HCT116 (cell line): ENCODE results near the gene PLCB1. TPM values are rescaled to one million over a fixed set of nuclear protein-coding genes. Genes with fewer than 3 reads are reported as not detected.

ENCODE experiments used
- ATAC-seq: fragments of 200-7000 bp; cut with Tn5 transposase; 2 replicates; pipeline ENCODE4 v1.9.1; 2020; ENCODE audit warnings: mild to moderate bottlenecking, moderate library complexity
- BruUV-seq: library from RNA; stranded (reverse); fragments of 400-500 nt; replicated peaks from 2 replicates; lab custom pipeline; 2021; lab: Mats Ljungman, UMichigan
- CTCF ChIA-PET: fragments of 300-600 bp; sonication (Branson Sonifier 250); formaldehyde crosslinking; loops from one replicate; lab custom pipeline; 2021; ENCODE audit warnings: antibody characterized with exemption; lab: Charles Lee
- POLR2A ChIA-PET: fragments of 300-600, 350-600 bp; sonication (Branson Sonifier 250); formaldehyde crosslinking; loops from one replicate; lab custom pipeline; 2021; ENCODE audit warnings: antibody characterized with exemption; lab: Charles Lee
- RAD21 ChIA-PET, 2 experiments: fragments of 300-600 bp; sonication (Branson Sonifier 250); formaldehyde crosslinking; loops; one replicate each; lab custom pipeline; 2023; ENCODE audit warnings: low total read pairs in 2 of 2; ENCODE audit not compliant: uncharacterized antibody in 2 of 2, unreplicated experiment in 2 of 2, low non-redundant PET in 1 of 2; lab: Charles Lee
- DNase-seq: peaks from one replicate; pipeline ENCODE4 v3.0.0-alpha.2; 2010; ENCODE audit warnings: low read depth, low spot score
- H2AFZ ChIP-seq: fragments of 200-600 bp; shearing (Covaris generic), sonication (generic); 2 replicates; pipeline ENCODE4 v1.6.1; 2017; ENCODE audit warnings: low read depth, mixed run types, mixed read lengths, antibody characterized with exemption, low read length; ENCODE audit not compliant: poor library complexity, severe bottlenecking
- H3K27ac ChIP-seq: 2 replicates; pipeline ENCODE4 v1.5.1; 2012; ENCODE audit warnings: low read depth, low read length
- H3K27me3 ChIP-seq: fragments of 200-600 bp; sonication (generic); 2 replicates; pipeline ENCODE4 v1.6.1; 2016; ENCODE audit warnings: mixed run types, low read length, mixed read lengths; ENCODE audit not compliant: insufficient read depth
- H3K36me3 ChIP-seq, 2 experiments: fragments of 200-500 bp in 1 of 2; fragments of 200-600 bp in 1 of 2; sonication (Bioruptor generic) in 1 of 2; sonication (generic) in 1 of 2; 2 replicates each; pipeline versions ENCODE4 v1.5.1 to v1.6.1; 2014 to 2016; ENCODE audit warnings: low read length in 2 of 2, inconsistent platforms in 1 of 2, mixed read lengths in 1 of 2, mixed run types in 1 of 2; ENCODE audit not compliant: insufficient read depth in 2 of 2, control insufficient read depth in 1 of 2
- H3K4me1 ChIP-seq, 2 experiments: fragments of 200-600 bp in 1 of 2; sonication (generic) in 1 of 2; 2 replicates each; pipeline versions ENCODE4 v1.5.1 to v1.6.1; 2012 to 2017; ENCODE audit warnings: low read length in 2 of 2, inconsistent platforms in 1 of 2, mild to moderate bottlenecking in 1 of 2, mixed read lengths in 1 of 2, mixed run types in 1 of 2, moderate library complexity in 1 of 2; ENCODE audit not compliant: insufficient read depth in 2 of 2, control insufficient read depth in 1 of 2
- H3K4me2 ChIP-seq: fragments of 200-600 bp; sonication (generic); 2 replicates; pipeline ENCODE4 v1.6.1; 2017; ENCODE audit warnings: mixed run types, low read length, mixed read lengths
- H3K4me3 ChIP-seq, 2 experiments: fragments of 200-600 bp in 1 of 2; sonication (generic) in 1 of 2; replicated peaks in 1 of 2; 2 replicates each; pipeline ENCODE4 v1.5.1; 2011 to 2016; ENCODE audit warnings: low read length in 2 of 2, control low read depth in 1 of 2, low read depth in 1 of 2, mild to moderate bottlenecking in 1 of 2, mixed read lengths in 1 of 2, mixed run types in 1 of 2
- H3K79me2 ChIP-seq: fragments of 200-600 bp; sonication (generic); 2 replicates; pipeline ENCODE4 v1.6.1; 2017; ENCODE audit warnings: mild to moderate bottlenecking, mixed run types, low read length, moderate library complexity, mixed read lengths; ENCODE audit not compliant: insufficient read depth
- H3K9ac ChIP-seq: fragments of 200-600 bp; sonication (generic); 2 replicates; pipeline ENCODE4 v1.6.1; 2016; ENCODE audit warnings: low read length, mixed read lengths
- H3K9me2 ChIP-seq: fragments of 200-600 bp; sonication (generic), shearing (Covaris generic); 2 replicates; pipeline ENCODE4 v1.6.1; 2017; ENCODE audit warnings: mixed run types, mild to moderate bottlenecking, moderate library complexity; ENCODE audit not compliant: insufficient read depth
- H3K9me3 ChIP-seq, 2 experiments: fragments of 200-500 bp in 1 of 2; fragments of 200-600 bp in 1 of 2; sonication (Bioruptor generic) in 1 of 2; sonication (generic) in 1 of 2; 2 replicates each; pipeline ENCODE4 v1.6.1; 2014 to 2017; ENCODE audit warnings: low read length in 2 of 2, mixed read lengths in 2 of 2, inconsistent platforms in 1 of 2, low read depth in 1 of 2, mild to moderate bottlenecking in 1 of 2, mixed run types in 1 of 2, moderate library complexity in 1 of 2; ENCODE audit not compliant: control insufficient read depth in 1 of 2, insufficient read depth in 1 of 2
- H4K20me1 ChIP-seq: fragments of 200-600 bp; sonication (generic), shearing (Covaris generic); 2 replicates; pipeline ENCODE4 v1.6.1; 2017; ENCODE audit warnings: mixed run types, mild to moderate bottlenecking, moderate library complexity; ENCODE audit not compliant: insufficient read depth
- CEBPB ChIP-seq: IDR thresholded peaks from 2 replicates; pipeline ENCODE4 v1.6.1; 2012; ENCODE audit warnings: low read depth
- EGR1 ChIP-seq: IDR thresholded peaks from 2 replicates; pipeline ENCODE4 v1.6.1; 2012; ENCODE audit warnings: low read depth
- ELF1 ChIP-seq: IDR thresholded peaks from 2 replicates; pipeline ENCODE4 v1.6.1; 2012; ENCODE audit warnings: low read depth, borderline replicate concordance
- EZH2 ChIP-seq: fragments of 200-600 bp; sonication (generic); IDR thresholded peaks from 2 replicates; pipeline ENCODE4 v1.6.1; 2017; ENCODE audit warnings: antibody characterized with exemption, mixed run types
- EZH2phosphoT487 ChIP-seq: fragments of 200-600 bp; IDR thresholded peaks from 2 replicates; pipeline ENCODE4 v1.6.1; 2018; ENCODE audit warnings: antibody characterized with exemption, borderline replicate concordance
- JUND ChIP-seq: IDR thresholded peaks from 2 replicates; pipeline ENCODE4 v1.6.1; 2012
- POLR2A ChIP-seq: IDR thresholded peaks from 2 replicates; pipeline ENCODE4 v1.7.0; 2011; ENCODE audit warnings: borderline replicate concordance; ENCODE audit not compliant: insufficient read depth, insufficient read length; ENCODE audit errors: extremely low read depth
- RAD21 ChIP-seq: IDR thresholded peaks from 2 replicates; pipeline ENCODE4 v1.6.1; 2012; ENCODE audit warnings: low read depth, mild to moderate bottlenecking
- REST ChIP-seq: IDR thresholded peaks from 2 replicates; pipeline ENCODE4 v1.6.1; 2012; ENCODE audit warnings: low read depth
- SIN3A ChIP-seq: IDR thresholded peaks from 2 replicates; pipeline ENCODE4 v1.6.1; 2012; ENCODE audit warnings: low read depth
- SP1 ChIP-seq: IDR thresholded peaks from 2 replicates; pipeline ENCODE4 v1.6.1; 2012; ENCODE audit warnings: low read depth
- TCF7L2 ChIP-seq: IDR thresholded peaks from 2 replicates; pipeline ENCODE4 v1.7.0; 2011; ENCODE audit warnings: borderline replicate concordance, inconsistent platforms; ENCODE audit not compliant: insufficient read depth, insufficient read length; ENCODE audit errors: extremely low read depth
- YY1 ChIP-seq: IDR thresholded peaks from 2 replicates; pipeline ENCODE4 v1.6.1; 2011; ENCODE audit warnings: low read length, low read depth, moderate library complexity, mild to moderate bottlenecking; ENCODE audit not compliant: insufficient replicate concordance; ENCODE audit errors: extremely low read depth
- ZFX ChIP-seq: fragments of 450-650 bp; IDR thresholded peaks from 2 replicates; pipeline ENCODE4 v1.6.1; 2017
- ZNF274 ChIP-seq: fragments of 200-500 bp; sonication (Bioruptor generic); IDR thresholded peaks from 2 replicates; pipeline ENCODE4 v1.6.1; 2014; ENCODE audit warnings: mild to moderate bottlenecking, low read depth, low read length, inconsistent platforms
- intact Hi-C: fragments of 100-400 bp; cut with micrococcal nuclease; formaldehyde crosslinking; loops from 2 replicates; pipeline ENCODE4 v1.10.0; 2022
- total RNA-seq: library from RNA; stranded (reverse); gene quantifications from one replicate; pipeline ENCODE4 v1.2.1, GENCODE V29; 2021; ENCODE audit not compliant: unreplicated experiment
- TF ChIP-seq, protein P1 (sequence below), 3 experiments: fragments of 200-600 bp in 1 of 3; sonication (generic) in 1 of 3; IDR thresholded peaks in 2 of 3; conservative IDR thresholded peaks in 1 of 3; 2 replicates each; pipeline ENCODE4 v1.5.1; 2012 to 2017; ENCODE audit warnings: low read depth in 2 of 3, low read length in 2 of 3, antibody characterized with exemption in 1 of 3, borderline replicate concordance in 1 of 3, control low read depth in 1 of 3, mild to moderate bottlenecking in 1 of 3, mixed read lengths in 1 of 3, mixed run types in 1 of 3, moderate library complexity in 1 of 3; ENCODE audit not compliant: insufficient read depth in 1 of 3
- TF ChIP-seq, protein P2 (sequence below): IDR thresholded peaks from 2 replicates; pipeline ENCODE4 v1.6.1; 2011; ENCODE audit warnings: mild to moderate bottlenecking, low read length, moderate library complexity; ENCODE audit not compliant: insufficient replicate concordance; ENCODE audit errors: extremely low read depth
- TF ChIP-seq, protein P3 (sequence below): IDR thresholded peaks from 2 replicates; pipeline ENCODE4 v1.6.1; 2012

PLCB1 gene
- total RNA-seq, 1 experiment from 2014 or later = 15.8 TPM

DNA sequence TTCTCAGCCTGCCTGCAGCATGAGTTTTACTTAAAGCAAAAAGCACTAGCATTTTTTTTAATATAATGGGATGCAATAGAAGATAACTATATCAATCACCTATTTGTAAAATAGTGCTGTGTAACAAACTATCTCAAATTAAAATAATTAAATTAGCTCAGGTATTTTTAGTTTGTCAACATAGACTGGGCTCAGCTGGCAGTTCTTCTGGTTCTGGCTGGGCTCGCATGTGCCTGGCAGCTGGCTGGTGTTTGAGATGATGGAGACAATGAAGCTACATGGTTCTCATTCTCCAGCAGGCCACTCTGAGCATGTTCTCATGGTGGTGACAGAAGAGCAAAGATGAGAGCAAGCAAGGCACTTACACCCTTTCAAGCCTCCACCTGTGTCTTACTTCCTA lies 181.0 kb downstream of the PLCB1 start:
- Histone ChIP-seq H4K20me1 (no peaks in the 10 kb centered on the region; the same call in 1 of the 2 replicates), H3K4me3 (no peak overlapping the region), H3K36me3 (no peaks in the 10 kb centered on the region), H3K9me3 (no peaks in the 10 kb centered on the region), H3K9me2 (no peaks in the 10 kb centered on the region), H3K27me3 (no peaks in the 10 kb centered on the region), H2AFZ (no peak overlapping the region), H3K27ac (no peak overlapping the region), H3K4me2 (no peak overlapping the region), H3K79me2 (no peaks in the 10 kb centered on the region), H3K9ac (no peak overlapping the region), H3K4me1 (no peaks in the 10 kb centered on the region)
- ATAC-seq = no peak
- intact Hi-C loops = no loop called here
- no peak for DNase-seq
- ChIA-PET RAD21 (no interaction called here), CTCF (no interaction called here), POLR2A (no interaction called here)
- no TSS peak for BruUV-seq
- TF ChIP-seq ELF1 (no peak), ZFX (no peak), EZH2 (no peak), TCF7L2 (no peak), EZH2phosphoT487 (no peak), REST (no peak), SIN3A (no peak), JUND (no peak), EGR1 (no peak), YY1 (no peak), ZNF274 (no peak), CEBPB (no peak), RAD21 (no peak), POLR2A (no peak), SP1 (no peak)
- TF ChIP-seq, protein P1, sequence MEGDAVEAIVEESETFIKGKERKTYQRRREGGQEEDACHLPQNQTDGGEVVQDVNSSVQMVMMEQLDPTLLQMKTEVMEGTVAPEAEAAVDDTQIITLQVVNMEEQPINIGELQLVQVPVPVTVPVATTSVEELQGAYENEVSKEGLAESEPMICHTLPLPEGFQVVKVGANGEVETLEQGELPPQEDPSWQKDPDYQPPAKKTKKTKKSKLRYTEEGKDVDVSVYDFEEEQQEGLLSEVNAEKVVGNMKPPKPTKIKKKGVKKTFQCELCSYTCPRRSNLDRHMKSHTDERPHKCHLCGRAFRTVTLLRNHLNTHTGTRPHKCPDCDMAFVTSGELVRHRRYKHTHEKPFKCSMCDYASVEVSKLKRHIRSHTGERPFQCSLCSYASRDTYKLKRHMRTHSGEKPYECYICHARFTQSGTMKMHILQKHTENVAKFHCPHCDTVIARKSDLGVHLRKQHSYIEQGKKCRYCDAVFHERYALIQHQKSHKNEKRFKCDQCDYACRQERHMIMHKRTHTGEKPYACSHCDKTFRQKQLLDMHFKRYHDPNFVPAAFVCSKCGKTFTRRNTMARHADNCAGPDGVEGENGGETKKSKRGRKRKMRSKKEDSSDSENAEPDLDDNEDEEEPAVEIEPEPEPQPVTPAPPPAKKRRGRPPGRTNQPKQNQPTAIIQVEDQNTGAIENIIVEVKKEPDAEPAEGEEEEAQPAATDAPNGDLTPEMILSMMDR (IDR thresholded peaks at IDR 0.05 in 2 of 3, conservative IDR thresholded peaks at IDR 0.05 in 1 of 3; ENCODE audit: borderline replicate concordance in 1 of 3, insufficient read depth in 1 of 3, low read depth in 2 of 3, low read length in 2 of 3) = no peak
- TF ChIP-seq, protein P2, sequence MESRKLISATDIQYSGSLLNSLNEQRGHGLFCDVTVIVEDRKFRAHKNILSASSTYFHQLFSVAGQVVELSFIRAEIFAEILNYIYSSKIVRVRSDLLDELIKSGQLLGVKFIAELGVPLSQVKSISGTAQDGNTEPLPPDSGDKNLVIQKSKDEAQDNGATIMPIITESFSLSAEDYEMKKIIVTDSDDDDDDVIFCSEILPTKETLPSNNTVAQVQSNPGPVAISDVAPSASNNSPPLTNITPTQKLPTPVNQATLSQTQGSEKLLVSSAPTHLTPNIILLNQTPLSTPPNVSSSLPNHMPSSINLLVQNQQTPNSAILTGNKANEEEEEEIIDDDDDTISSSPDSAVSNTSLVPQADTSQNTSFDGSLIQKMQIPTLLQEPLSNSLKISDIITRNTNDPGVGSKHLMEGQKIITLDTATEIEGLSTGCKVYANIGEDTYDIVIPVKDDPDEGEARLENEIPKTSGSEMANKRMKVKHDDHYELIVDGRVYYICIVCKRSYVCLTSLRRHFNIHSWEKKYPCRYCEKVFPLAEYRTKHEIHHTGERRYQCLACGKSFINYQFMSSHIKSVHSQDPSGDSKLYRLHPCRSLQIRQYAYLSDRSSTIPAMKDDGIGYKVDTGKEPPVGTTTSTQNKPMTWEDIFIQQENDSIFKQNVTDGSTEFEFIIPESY = no peak
- TF ChIP-seq, protein P3, sequence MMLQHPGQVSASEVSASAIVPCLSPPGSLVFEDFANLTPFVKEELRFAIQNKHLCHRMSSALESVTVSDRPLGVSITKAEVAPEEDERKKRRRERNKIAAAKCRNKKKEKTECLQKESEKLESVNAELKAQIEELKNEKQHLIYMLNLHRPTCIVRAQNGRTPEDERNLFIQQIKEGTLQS = no peak
